KOPT-K1 (cell line): ENCODE measurements around the gene SPINK5.

ENCODE experiments used
- H3K27ac ChIP-seq: fragments of 200-600 bp; sonication (generic); 2 replicates; pipeline ENCODE4 v1.5.1; 2016; ENCODE audit warnings: antibody characterized with exemption, mild to moderate bottlenecking, low read depth, low read length; ENCODE audit not compliant: poor library complexity, severe bottlenecking
- H3K36me3 ChIP-seq: fragments of 200-600 bp; sonication (generic); 2 replicates; pipeline ENCODE4 v1.5.1; 2017; ENCODE audit warnings: antibody characterized with exemption, mild to moderate bottlenecking, low read length, moderate library complexity; ENCODE audit not compliant: insufficient read depth
- H3K9me3 ChIP-seq: fragments of 200-600 bp; sonication (generic); 2 replicates; pipeline ENCODE4 v1.5.1; 2017; ENCODE audit warnings: antibody characterized with exemption, low read length, mild to moderate bottlenecking; ENCODE audit not compliant: insufficient read depth, poor library complexity, severe bottlenecking

SPINK5 gene

GRCh38 chr5:148186248-148187003 lies 122.6 kb downstream of the SPINK5 start:
- no peaks in the 10 kb centered on the region for H3K9me3 ChIP-seq
- H3K36me3 ChIP-seq, result no peaks in the 10 kb centered on the region
- no peak overlapping the region for H3K27ac ChIP-seq
